Jurkat, Clone E6-1 (cell line): ENCODE results near the gene ETFDH.
"Not testable (repeated sequence)": the region's sequence is repeated elsewhere in the genome, so short reads cannot be mapped to it uniquely, and the experiment has no call there.

Source experiments
- DNase-seq: peaks from one replicate; pipeline ENCODE4 v3.0.0-alpha.2; 2011; ENCODE audit warnings: low read depth, low spot score
- H3K4me3 ChIP-seq: 2 replicates; pipeline ENCODE4 v1.5.1; 2011; ENCODE audit warnings: mild to moderate bottlenecking, low read length, control low read depth, moderate library complexity

Gene ETFDH

DNA sequence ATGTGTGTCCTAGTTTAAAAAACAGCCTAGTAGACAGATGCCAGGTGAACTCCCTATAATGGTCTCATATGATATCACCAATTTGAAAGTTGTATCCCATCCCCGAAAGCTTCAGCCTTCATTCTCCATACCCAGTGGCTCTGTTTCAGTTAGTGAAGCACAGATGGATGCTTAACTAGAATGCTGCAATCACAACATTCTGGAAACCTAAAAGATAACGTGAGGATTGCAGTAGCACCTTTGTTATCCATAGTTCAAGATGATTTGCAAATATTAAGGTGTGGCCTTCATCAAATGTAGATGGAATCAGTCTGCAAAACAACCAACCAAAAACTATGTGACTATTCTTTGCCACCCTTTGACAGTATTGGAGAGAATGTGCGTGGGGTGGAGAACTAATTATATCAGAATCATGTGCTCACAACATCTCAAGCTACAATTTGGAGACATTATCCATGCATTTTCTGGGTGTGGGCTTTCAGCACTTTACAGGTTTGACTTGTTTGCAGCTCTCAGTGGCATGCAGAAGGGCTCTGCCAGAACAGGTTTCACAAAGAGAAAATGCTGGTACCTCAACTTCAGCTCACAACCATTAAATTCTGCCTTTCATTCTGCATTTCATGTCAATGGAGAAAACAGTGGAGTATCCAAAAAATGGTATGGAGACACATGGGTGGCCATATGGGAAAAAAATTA is 69.4 kb downstream of the ETFDH start:
- H3K4me3 ChIP-seq = no peak overlapping the region
- DNase-seq = no peak

DNA sequence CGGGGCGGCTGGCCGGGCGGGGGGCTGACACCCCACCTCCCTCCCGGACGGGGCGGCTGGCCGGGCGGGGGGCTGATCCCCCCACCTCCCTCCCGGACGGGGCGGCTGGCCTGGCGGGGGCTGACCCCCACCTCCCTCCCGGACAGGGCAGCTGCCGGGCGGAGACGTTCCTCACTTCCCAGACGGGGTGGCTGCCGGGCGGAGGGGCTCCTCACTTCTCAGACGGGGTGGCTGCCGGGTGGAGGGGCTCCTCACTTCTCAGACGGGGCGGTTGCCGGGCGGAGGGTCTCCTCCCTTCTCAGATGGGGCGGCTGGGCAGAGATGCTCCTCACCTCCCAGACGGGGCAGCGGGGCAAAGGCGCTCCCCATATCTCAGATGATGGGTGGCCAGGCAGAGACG is 74.4 kb downstream of the ETFDH start:
- DNase-seq = not testable (repeated sequence)

DNA sequence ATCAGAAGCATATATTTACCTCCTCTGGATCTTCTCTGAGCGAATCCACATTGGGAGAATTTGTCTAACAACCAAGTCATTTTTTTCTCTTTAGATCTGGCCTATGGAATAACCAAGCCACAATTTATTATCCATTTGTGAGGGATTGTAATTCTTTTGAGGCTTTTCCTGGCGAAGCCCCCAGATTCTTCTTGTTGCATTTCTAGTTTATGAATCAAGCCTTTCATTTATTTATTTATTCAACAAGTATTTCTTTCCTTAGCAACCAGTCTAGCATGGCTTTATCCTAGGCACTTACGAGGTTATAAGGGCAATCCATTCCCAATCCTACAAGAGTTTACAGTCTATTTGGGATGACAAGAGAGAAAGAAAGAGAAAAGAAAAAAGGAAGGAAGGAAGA is 78.3 kb downstream of the ETFDH start:
- no peak for DNase-seq
- no peak overlapping the region for H3K4me3 ChIP-seq

More for the DNA sequence above, 74.4 kb downstream of the ETFDH start:
- H3K4me3 ChIP-seq = not testable (repeated sequence)

DNA sequence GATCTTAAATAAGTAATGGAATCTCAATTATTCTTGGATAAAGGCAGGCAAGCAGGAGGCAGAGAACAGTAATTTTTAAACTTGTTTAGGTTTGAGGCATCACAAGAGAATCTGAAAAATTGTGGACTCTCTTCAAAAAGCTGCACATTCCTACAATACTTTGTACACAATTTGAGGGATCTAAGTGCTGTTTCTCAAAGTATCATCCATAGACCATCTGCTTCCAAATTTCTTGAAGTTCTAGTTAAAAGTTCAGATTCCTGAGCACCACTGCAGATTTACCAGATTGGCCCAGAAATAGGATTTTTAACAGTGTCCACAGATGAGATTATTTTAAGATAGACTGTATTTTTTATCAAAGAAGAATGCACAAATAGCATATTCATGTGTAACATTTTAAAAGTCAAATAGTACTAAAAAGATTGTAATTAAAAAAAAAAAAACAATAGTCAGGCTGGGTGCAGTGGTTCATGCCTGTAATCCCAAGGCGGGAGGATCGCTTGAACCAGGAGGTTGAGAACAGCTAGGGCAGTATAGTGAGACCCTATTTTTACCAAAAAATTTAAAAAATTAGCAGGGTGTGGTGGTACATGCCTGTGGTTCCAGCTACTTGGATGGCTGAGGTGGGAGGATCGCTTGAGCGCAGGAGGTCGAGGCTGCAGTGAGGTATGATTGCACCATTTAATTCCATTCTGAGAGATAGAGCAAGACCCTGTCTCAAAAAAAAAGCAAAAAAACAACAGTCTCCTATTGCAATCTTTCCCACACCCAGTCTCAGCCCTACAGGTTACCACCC is 82.5 kb downstream of the ETFDH start:
- H3K4me3 ChIP-seq = no peak overlapping the region
- no peak for DNase-seq

DNA sequence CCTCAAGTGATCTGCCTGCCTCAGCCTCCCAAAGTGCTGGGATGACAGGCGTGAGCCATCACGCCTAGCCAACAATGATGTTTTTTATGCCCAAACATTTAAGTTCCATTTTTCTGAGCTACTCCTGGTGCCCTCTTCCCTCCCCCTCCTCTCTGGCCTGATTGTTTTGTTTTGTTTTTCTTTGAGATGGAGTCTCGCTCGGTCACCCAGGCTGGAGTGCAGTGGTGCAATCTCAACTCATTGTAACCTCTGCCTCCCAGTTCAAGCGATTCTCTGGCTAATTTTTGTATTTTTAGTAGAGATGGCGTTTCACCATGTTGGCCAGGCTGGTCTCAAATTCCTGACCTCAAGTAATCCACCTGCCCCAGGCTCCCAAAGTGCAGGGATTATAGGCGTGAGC is 83.7 kb downstream of the ETFDH start:
- DNase-seq = not testable (repeated sequence)

DNA sequence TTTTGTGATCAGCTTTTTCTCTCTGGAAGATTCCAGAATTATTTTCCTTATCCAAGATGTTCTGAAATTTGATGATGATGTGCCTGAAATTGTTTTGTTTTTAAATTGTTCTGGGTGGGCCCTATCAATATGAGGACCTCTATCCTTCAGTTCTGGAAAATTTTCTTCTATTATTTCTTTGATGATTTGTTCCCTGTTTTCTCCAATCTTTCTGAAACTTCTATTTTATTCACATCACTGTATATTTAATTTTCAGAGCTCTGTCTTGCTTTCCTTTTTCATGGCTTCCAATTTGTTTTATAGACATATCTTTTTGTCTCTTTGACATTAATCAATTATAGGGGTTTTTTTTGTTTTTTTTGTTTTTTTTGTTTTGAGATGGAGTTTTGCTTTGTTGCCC is 84.5 kb downstream of the ETFDH start:
- no peak for DNase-seq
- H3K4me3 ChIP-seq = no peak overlapping the region

More for the DNA sequence above, 83.7 kb downstream of the ETFDH start:
- H3K4me3 ChIP-seq = not testable (repeated sequence)

DNA sequence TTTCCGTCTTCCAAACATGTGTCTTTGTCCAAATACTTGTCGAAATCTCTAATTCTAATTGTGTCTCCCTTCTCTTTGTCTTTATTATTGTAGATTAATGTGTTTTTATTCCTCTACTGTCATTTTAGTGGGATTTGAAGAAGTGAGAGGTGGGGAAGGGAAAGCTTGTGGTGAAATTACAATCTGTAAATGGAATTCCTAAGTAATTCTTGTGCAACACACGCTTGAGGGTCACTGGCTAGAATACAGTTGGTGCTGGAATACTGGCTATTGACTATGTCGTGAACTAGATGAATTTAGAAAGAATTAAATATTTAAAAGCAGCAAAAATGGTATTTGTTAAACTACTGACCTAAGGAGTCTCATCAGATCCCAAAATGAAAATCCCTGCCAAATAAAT is 86.0 kb downstream of the ETFDH start:
- no peak for DNase-seq
- no peak overlapping the region for H3K4me3 ChIP-seq

DNA sequence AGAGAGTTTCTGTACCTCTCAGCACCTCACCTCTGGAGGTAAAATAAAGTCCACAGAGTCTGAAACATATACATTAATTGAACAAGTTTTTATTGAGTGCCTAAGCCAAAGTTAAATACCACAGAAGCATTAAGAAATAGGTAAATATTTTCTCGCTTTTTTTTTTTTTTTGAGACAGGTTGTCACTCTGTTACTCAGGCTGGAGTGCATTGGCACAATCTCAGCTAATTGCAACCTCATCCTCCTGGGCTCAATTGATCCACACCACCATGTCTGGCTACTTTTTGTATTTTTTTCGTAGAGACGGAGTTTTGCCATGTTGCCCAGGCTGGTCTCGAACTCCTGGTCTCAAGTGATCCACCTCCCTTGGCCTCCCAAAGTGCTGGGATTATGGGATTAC is 86.6 kb downstream of the ETFDH start:
- DNase-seq = no peak
- H3K4me3 ChIP-seq = no peak overlapping the region
